GM10847 (cell line): ENCODE results near the gene ERC1.

Experiments used
- POLR2A ChIP-seq: IDR thresholded peaks from 2 replicates; pipeline ENCODE4 v1.6.1; 2011; ENCODE audit not compliant: insufficient read length; ENCODE audit errors: extremely low read depth

Gene ERC1

DNA sequence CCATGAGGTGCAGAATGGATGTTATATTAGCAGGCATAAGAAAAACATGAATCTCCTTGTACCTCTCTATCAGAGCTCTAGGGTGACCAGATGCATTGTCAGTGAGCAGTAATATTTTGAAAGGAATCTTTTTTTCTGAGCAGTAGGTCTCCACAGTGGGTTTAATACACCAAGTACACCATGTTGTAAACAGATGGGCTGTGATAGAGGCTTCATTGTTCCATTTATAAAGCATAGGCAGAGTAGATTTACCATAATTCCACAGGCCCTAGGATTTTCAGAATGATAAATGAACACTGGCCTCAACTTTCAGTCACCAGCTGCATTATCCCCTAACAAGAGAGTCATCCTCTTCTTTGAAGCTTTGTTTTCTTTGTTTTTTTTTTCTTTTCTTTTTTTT lies 185.2 kb downstream of the ERC1 start:
- no peak for TF ChIP-seq POLR2A

DNA sequence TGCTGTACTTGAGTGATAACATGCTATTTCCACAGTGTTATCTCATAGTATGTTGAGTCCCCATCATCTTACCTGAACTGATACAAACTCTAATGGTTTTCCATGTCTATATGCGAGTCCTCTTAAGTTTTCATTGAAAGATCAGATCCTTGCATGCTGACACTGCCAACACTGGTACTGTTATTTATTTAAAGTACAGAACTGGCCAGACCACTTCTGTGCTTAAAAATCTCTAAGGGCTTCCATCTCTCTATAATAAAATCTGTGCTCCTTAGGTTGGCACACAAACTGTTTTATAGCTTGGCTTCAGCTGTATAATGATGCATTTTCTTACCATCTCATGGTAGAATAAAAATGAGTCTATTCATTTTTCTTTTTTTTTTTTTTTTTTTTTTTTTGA lies 188.1 kb downstream of the ERC1 start:
- no peak for TF ChIP-seq POLR2A

DNA sequence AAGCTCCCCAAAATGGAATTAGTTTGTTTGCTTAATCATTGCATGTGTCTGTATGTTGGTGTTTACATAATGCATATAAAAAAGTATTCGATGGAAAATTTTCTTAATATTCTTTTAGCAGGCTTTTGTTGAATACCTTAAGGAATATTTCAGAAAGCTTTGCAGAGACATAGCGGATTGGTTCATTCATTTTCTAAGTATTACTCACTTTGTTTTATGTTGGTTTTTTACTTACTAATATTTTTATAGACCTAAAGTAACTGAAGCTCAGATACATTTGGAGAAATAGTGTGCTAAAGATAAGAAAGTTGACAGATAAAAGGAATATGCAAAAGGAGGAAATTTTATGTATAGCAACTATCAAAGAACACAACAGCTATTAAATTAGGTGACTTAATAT lies 191.0 kb downstream of the ERC1 start:
- TF ChIP-seq POLR2A, result no peak

DNA sequence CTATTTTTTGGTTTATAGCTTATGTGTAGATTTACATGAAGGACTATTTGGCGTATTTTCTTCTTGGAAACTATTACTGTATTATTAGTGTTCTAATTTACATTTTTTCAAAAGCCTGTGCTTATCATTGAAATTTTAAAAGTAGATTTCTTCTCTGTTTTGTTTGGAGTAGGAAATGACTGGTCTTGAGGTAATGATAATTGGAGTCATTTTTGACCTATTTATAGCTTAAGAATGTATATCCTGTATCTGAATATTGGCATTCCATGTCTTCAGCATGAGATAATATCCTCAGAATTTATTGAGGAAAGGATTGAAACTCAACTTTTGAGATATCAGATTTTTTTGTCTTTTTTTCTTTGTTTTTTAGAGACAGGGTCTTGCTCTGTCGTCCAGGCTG lies 193.4 kb downstream of the ERC1 start:
- TF ChIP-seq POLR2A, result no peak

DNA sequence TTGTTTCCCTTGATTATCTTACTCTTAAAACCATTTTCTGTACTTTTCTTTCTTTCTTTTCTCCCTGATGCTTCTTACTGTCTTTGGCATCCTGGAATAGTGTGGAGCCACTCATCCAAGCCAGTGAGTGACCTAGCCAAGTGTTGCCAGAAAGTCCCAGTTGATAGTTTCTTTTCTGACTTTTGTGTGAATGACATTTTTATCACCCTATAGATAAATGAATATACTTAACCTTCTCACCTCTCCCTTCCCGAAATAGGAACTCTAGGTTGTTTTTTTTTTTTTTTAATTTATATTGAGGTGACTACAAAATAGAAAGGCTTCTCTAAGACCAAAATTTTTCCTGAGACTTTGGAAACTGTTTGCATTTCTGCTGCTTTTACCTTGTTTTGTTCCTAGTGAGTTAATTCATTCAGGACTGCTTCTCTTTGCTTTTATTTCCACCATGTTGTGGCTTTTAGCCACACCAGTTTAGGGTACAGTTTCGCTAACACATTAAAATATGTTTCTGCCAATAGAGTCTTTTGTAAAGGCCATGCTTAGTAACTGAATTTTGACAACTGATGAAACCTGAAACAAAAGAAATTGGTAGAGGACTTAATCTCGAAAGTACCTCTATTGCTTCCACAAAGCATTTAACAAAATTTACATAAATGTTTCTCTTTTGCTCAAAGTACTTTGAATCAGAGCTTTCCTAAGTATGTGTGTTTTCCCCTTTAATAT lies 194.6 kb downstream of the ERC1 start:
- no peak for TF ChIP-seq POLR2A

DNA sequence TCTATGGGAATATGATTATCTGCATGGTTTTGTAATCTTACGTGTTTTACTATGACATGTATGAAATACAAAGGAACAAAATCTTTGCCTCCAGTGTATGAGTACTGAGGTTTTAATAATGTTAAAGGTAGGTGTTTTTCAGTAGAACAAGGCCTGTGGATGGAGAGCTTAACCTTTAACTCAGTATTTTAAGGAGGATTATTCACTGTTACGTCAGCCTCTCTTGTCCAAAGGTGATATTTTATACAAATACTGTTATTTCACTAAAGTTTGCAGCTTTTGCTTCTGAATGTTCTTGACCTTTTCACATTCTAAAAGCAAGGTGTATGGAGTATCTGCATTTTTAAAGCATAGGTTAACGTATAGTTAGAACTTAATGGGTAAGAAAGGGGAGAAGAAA lies 195.3 kb downstream of the ERC1 start:
- TF ChIP-seq POLR2A, result no peak

DNA sequence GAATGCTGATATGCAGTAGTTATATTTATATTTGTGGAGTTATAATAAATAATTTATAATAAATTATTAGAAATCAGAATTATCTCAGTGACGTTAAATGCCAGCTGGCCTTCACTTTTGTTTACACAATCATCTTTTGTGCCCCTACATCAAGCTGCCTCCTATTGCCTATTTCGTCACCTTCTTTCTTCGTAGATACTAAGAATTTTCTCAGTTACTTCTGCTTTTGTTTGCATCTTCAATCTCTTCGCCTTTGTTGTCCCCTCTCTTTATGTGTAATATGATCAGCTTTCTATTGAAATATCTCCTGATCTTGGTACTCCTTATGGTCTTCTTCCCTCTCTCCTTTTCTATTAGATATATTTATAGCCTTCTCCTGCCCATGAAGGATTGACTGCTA lies 197.0 kb downstream of the ERC1 start:
- TF ChIP-seq POLR2A, result no peak

DNA sequence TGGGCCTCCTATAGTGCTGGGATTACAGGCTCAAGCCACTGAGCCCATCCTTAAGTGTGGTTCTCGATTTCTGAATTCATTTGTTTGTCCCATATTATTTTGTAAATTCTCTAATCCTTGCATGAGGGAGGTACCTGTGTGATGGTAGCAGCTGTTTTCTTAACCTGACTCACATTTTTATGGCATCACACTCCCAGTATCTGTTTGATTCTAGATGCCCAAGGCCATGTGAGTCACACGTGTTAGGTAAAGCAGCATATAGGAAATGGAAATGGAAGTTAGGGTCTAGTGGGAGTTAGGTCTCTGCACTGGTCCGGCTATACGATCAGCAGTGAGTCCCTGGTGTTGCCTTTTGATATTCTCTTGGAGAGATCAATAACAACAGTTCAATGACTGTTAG lies 198.1 kb downstream of the ERC1 start:
- TF ChIP-seq POLR2A, result no peak

DNA sequence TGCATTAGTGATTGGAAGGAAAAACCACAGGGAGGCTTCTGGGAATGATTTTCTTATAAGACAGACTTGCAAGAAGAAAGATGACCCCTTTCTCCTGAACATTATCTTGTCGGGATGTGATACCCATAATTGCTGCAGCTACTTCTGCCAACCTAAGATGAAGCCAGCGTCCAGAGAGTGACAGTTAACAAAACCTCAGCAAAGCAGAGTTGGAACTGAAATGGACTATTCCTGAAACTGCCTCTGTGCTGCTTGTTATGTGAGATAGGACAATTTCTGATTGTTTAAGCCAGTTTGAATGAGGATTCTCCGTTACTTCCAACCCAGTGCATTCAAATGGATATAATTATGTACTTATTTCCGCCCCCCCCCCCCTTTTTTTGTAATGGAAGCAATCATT lies 204.5 kb downstream of the ERC1 start:
- TF ChIP-seq POLR2A, result no peak

DNA sequence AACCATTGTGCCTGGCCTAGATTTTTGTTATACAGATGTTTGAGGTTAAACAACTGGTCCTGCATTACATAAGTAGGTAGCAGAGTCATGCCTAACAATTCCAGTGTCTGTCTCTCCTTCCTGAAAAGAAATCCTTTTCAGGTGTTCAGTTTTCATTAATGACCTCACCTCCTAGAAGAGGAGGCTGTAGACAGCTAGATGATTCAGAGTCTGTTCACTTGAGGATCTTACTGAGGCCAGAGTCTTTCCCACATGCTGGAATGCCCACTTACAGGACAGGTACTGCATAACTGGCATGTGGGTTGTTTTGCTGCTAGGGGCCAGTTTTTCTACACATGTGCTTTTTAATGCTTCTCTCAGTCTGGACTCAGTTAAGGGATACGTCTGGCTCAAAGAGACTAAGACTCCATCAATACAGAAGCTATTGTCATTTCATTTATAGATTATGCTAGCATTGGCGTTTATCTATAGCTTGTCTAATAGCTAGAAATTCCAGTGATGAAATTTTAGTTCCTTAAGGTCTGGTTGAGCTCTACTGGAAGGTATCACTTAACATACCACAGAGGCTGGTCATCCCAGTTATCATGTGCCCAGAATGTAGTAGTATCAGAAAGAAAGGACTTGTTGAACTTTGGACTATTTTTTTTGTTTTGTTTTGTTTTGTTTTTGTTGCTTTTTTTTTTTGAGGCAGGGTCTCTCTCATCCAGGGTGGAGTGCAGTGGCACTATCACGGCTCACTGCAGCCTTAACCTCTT lies 206.4 kb downstream of the ERC1 start:
- no peak for TF ChIP-seq POLR2A

DNA sequence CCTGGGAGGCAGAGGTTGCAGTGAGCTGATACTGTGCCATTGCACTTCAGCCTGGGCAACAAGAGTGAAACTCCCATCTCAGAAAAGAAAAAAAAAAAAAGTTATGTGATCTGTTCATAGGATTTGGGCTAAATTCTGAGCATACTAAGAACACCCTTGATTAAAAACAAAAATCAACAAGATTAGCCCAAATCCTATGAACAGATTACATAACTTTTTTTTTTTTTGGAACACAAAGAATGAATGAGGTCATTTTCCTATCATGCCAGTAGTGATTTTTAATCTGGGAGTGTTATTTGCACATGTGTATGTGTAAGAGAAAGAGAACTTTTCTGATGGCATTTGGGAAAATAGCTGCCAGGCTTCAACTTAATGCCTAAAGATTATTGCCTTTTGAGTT lies 208.7 kb downstream of the ERC1 start:
- no peak for TF ChIP-seq POLR2A

DNA sequence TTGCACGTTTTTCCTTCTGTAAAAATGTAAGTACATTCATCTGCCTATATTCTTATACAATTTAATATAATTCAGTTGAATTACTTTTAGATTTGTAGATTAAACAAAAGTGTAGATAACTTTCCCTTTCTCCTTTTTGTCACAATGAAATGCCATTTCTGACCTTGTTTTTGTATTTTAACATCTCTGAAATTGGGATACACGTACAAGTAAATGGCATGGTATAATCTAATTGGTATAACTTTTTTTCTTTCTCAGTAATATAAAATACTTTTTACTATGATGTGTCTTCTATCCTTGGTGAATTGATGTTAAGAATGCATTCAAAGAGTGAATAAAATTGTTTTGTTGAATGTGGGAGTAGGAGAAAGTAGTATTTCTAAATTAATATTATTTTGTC lies 210.0 kb downstream of the ERC1 start:
- TF ChIP-seq POLR2A, result no peak

DNA sequence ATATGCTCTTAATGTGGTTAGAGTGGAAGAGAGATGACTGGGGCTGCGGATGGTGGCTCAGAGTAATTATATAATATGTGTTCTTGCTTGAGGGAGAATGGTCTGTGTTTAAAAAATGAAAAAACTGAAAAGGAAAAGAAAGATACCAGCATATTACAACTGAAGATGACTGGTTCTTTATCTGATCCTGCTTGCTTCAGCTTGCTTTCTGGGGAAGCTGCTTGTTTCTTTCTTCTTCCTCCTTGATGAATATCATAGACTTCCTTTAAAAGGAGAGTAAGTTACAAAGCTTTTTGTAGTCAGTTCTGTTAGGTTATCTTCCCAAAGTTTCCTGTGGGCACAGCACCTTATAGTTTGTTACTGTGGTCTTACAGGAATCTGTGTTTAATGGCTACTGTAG lies 210.9 kb downstream of the ERC1 start:
- TF ChIP-seq POLR2A, result no peak

DNA sequence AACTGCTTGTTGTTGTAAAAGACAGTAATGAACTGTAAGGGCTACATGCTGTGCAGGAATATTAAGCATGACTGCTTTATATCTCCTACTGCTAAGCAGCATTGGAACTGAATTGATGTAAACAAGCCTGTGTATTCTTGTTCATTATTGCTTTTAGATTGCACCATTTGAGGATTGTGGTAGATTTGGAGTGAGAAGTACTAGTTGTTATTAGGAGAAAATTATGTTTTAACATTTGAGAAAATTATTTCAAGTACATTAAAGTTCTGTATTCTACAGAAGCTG lies 212.7 kb downstream of the ERC1 start:
- no peak for TF ChIP-seq POLR2A

DNA sequence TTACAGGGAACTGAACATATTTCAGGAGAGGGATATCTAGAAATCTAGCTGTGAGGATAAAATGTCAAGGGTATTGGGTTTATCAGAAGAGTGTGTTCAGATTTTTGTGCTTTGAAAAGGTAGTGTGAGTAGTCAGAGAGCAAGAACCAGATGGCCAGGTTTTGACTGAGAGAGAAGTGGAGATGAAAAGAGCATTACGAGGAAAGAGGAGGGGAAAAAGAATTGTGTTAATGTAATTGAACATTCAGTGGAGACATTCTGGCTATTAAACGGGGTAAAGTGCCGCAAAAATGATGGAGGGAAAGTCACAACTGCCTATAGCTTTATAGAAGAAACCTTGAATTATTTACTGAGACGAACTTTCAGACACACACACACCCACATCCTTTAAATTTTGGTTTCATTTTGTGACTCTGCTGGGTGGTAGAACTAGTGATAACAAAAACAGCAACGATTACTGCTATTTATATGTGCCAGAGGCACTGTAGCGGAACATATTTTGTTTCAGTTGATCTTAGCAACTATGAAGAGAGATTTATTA lies 213.6 kb downstream of the ERC1 start:
- TF ChIP-seq POLR2A, result no peak

DNA sequence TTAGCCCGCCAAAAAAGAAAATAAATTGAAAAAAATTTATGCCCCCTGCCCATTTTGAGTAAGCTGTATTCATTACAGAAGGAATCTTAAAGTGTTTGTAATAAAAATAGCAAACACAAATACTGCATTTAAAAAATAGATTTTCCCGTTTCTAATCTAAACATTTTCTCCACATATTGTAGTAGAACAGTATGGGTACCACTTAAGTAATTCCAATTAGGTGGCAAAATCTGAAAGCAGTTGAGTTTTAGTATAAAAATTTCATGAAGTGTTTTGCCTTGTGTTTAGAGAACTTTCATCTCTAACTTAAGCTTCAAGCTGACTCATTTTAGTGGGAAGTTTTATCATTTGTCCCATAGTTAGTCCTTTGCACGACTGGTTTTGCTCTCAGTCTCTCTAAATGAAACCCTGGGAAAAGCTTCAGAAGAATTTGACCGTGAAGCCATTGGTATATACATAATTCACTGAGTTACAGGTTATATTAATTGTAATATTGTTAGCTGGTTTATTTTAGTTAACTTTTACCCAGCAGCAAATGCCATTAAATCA lies 214.6 kb downstream of the ERC1 start:
- TF ChIP-seq POLR2A, result no peak
